DOHH2 (cell line): ENCODE measurements around the gene OR13C9.
"Not testable (repeated sequence)": the region's sequence is repeated elsewhere in the genome, so short reads cannot be mapped to it uniquely, and the experiment has no call there.

Source experiments
- H3F3A ChIP-seq: fragments of 200-600 bp; sonication (generic), shearing (Covaris generic); 2 replicates; pipeline ENCODE4 v1.6.0; 2016; ENCODE audit warnings: antibody characterized with exemption, mild to moderate bottlenecking; ENCODE audit not compliant: control insufficient read depth, insufficient read depth
- H3K27ac ChIP-seq: fragments of 200-600 bp; sonication (generic); 2 replicates; pipeline ENCODE4 v1.5.1; 2014; ENCODE audit warnings: low read depth, mild to moderate bottlenecking, low read length, moderate library complexity
- H3K27me3 ChIP-seq: fragments of 200-600 bp; sonication (generic); 2 replicates; pipeline ENCODE4 v1.6.1; 2014; ENCODE audit warnings: mild to moderate bottlenecking, low read length, mixed read lengths; ENCODE audit not compliant: control insufficient read depth
- H3K36me3 ChIP-seq: fragments of 200-600 bp; sonication (generic); 2 replicates; pipeline ENCODE4 v1.6.1; 2014; ENCODE audit warnings: mild to moderate bottlenecking, low read length, moderate library complexity, mixed read lengths; ENCODE audit not compliant: control insufficient read depth
- H3K4me1 ChIP-seq: fragments of 200-600 bp; sonication (generic); 2 replicates; pipeline ENCODE4 v1.6.1; 2014; ENCODE audit warnings: mild to moderate bottlenecking, low read length, mixed read lengths; ENCODE audit not compliant: control insufficient read depth
- H3K4me2 ChIP-seq: fragments of 200-600 bp; sonication (generic); 2 replicates; pipeline ENCODE4 v1.6.0; 2014; ENCODE audit warnings: mild to moderate bottlenecking, low read length, moderate library complexity
- H3K4me3 ChIP-seq: fragments of 200-600 bp; sonication (generic); 2 replicates; pipeline ENCODE4 v1.5.1; 2014; ENCODE audit warnings: mild to moderate bottlenecking, low read length, mixed read lengths
- H3K79me2 ChIP-seq: fragments of 200-600 bp; sonication (generic); 2 replicates; pipeline ENCODE4 v1.6.1; 2014; ENCODE audit warnings: mild to moderate bottlenecking, low read length, mixed read lengths; ENCODE audit not compliant: control insufficient read depth
- H3K9me2 ChIP-seq: fragments of 200-600 bp; sonication (generic); replicated peaks from 2 replicates; pipeline ENCODE4 v1.6.1; 2014; ENCODE audit warnings: mild to moderate bottlenecking, low read length, mixed read lengths; ENCODE audit not compliant: control insufficient read depth
- H3K9me3 ChIP-seq: fragments of 200-600 bp; sonication (generic); 2 replicates; pipeline ENCODE4 v1.6.1; 2014; ENCODE audit warnings: antibody characterized with exemption, low read length, mixed read lengths; ENCODE audit not compliant: control insufficient read depth, insufficient read depth
- H4K20me1 ChIP-seq: fragments of 200-600 bp; sonication (generic); 2 replicates; pipeline ENCODE4 v1.6.0; 2014; ENCODE audit warnings: low read depth, mild to moderate bottlenecking, antibody characterized with exemption, low read length, moderate library complexity; ENCODE audit not compliant: control insufficient read depth, insufficient read depth
- EZH2phosphoT487 ChIP-seq: fragments of 200-600 bp; sonication (generic); IDR thresholded peaks from 2 replicates; pipeline ENCODE4 v1.6.1; 2017; ENCODE audit warnings: borderline replicate concordance, mild to moderate bottlenecking, antibody characterized with exemption, low read length, moderate library complexity, mixed read lengths
- TF ChIP-seq, protein P1 (sequence below): fragments of 200-600 bp; sonication (generic); IDR thresholded peaks from one replicate; pipeline ENCODE4 v1.5.1; 2014; ENCODE audit warnings: antibody characterized with exemption, mild to moderate bottlenecking, low read depth, low read length; ENCODE audit not compliant: poor library complexity, severe bottlenecking

OR13C9 gene

DNA sequence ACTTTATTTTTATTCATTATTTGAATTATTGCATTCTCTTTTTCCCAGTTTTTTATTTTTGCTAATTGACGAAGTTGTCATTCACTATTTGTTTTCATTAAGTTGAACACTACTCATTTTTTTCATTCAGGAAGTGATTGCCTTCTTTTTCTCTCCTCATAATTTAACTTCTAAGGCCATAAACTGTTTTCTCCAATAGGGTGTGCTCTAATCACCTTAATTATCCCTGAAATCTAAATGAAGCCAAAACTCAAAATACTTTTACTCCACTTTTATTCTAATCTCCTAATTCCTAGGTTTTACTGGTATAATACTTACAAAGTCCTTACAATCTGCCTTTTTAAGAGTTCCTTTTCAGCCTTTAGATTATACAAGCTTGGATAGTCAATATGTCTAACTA is 9.7 kb downstream of the OR13C9 start:
- H3K4me3 ChIP-seq, result no peak overlapping the region
- no peaks in the 10 kb centered on the region for H3F3A ChIP-seq
- H3K27ac ChIP-seq, result no peak overlapping the region
- no peaks in the 10 kb centered on the region for H3K9me2 ChIP-seq
- no peaks in the 10 kb centered on the region for H3K79me2 ChIP-seq
- no peaks in the 10 kb centered on the region for H3K36me3 ChIP-seq
- H3K4me2 ChIP-seq, result no peak overlapping the region
- no peaks in the 10 kb centered on the region for H3K27me3 ChIP-seq
- no peaks in the 10 kb centered on the region for H3K4me1 ChIP-seq
- no peaks in the 10 kb centered on the region for H3K9me3 ChIP-seq
- H4K20me1 ChIP-seq, result no peaks in the 10 kb centered on the region
- TF ChIP-seq, protein P1, sequence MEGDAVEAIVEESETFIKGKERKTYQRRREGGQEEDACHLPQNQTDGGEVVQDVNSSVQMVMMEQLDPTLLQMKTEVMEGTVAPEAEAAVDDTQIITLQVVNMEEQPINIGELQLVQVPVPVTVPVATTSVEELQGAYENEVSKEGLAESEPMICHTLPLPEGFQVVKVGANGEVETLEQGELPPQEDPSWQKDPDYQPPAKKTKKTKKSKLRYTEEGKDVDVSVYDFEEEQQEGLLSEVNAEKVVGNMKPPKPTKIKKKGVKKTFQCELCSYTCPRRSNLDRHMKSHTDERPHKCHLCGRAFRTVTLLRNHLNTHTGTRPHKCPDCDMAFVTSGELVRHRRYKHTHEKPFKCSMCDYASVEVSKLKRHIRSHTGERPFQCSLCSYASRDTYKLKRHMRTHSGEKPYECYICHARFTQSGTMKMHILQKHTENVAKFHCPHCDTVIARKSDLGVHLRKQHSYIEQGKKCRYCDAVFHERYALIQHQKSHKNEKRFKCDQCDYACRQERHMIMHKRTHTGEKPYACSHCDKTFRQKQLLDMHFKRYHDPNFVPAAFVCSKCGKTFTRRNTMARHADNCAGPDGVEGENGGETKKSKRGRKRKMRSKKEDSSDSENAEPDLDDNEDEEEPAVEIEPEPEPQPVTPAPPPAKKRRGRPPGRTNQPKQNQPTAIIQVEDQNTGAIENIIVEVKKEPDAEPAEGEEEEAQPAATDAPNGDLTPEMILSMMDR, result peak; percentile 34
- no peak for TF ChIP-seq EZH2phosphoT487

DNA sequence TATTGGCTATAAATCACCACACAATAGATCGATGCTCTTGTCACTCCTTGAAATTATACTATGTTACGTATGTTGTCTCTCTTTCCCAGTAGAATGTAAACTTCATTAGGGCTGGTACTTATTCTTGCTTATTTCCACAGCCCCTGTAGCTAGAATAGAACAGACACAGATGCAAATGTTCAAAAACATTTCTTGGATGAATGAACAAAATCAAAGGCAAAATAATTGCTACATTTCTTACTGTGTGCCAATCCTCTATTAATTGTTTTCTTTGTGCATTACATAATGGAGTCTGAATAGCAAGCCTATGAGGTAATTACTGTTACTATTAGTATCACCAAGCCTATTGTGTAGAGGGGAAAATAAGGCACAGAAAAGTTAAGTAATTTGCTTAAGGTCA is 11.9 kb downstream of the OR13C9 start:
- H3K9me2 ChIP-seq, result no peaks in the 10 kb centered on the region
- no peak overlapping the region for H3K4me2 ChIP-seq
- H3K79me2 ChIP-seq, result no peaks in the 10 kb centered on the region
- no peaks in the 10 kb centered on the region for H4K20me1 ChIP-seq
- no peak overlapping the region for H3K27ac ChIP-seq
- H3F3A ChIP-seq, result no peaks in the 10 kb centered on the region
- no peak overlapping the region for H3K4me3 ChIP-seq
- no peak for TF ChIP-seq EZH2phosphoT487
- TF ChIP-seq, protein P1, result no peak
- H3K4me1 ChIP-seq, result no peaks in the 10 kb centered on the region
- no peaks in the 10 kb centered on the region for H3K36me3 ChIP-seq
- no peaks in the 10 kb centered on the region for H3K27me3 ChIP-seq
- H3K9me3 ChIP-seq, result no peaks in the 10 kb centered on the region

DNA sequence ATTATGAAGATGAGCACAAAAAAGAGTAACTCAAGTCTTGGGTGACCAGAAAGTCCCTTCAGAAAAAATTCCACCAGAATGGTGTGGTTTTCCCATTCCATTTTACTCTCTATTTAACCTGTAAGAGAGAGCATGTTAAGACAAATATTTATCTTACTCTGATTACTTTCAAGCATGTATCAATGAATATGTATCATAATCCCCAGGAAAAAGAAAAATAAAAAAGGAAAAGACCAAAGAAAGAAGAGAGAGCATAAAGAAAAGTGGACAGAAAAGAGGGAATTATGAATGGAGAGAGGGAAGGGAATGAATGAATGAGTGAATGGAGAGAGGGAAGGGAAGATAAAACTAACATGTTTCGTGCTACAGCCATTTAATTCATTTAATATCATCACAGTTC is 12.5 kb downstream of the OR13C9 start, which contains the start of gene OR13C2:
Gene OR13C2, minus strand, starts transcription at position 101 of the 400 bp plus-strand sequence. Its CDS starts 0 bp downstream, at position 101.
- not testable (repeated sequence) for H4K20me1 ChIP-seq, H3K27ac ChIP-seq, H3K79me2 ChIP-seq, H3F3A ChIP-seq, H3K27me3 ChIP-seq, H3K4me1 ChIP-seq, H3K36me3 ChIP-seq, H3K4me3 ChIP-seq, H3K4me2 ChIP-seq, H3K9me2 ChIP-seq, H3K9me3 ChIP-seq

DNA sequence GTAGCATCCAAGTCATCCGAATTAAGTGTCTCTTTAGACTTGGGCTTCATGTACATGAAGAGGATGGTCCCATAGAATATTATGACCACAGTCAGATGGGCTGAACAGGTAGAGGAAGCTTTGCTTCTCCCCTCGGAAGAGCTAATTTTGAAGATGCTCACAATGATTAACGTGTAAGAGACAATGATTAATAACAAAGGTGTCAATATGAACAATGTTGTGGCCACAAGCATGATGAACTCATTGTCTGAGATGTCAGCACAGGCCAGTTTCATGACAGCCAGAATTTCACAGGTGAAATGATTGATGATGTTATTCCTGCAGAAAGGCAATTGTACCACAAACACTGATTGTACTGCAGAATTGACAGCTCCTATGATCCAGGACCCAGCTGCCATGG is 13.2 kb downstream of the OR13C9 start:
- no peaks in the 10 kb centered on the region for H3F3A ChIP-seq
- H3K27me3 ChIP-seq, result no peaks in the 10 kb centered on the region
- no peak for TF ChIP-seq EZH2phosphoT487
- TF ChIP-seq, protein P1, result no peak
- H3K4me1 ChIP-seq, result no peaks in the 10 kb centered on the region
- H3K4me2 ChIP-seq, result no peak overlapping the region
- no peak overlapping the region for H3K27ac ChIP-seq
- H3K79me2 ChIP-seq, result no peaks in the 10 kb centered on the region
- no peaks in the 10 kb centered on the region for H3K36me3 ChIP-seq
- no peaks in the 10 kb centered on the region for H3K9me2 ChIP-seq
- no peaks in the 10 kb centered on the region for H4K20me1 ChIP-seq
- no peaks in the 10 kb centered on the region for H3K9me3 ChIP-seq
- no peak overlapping the region for H3K4me3 ChIP-seq

DNA sequence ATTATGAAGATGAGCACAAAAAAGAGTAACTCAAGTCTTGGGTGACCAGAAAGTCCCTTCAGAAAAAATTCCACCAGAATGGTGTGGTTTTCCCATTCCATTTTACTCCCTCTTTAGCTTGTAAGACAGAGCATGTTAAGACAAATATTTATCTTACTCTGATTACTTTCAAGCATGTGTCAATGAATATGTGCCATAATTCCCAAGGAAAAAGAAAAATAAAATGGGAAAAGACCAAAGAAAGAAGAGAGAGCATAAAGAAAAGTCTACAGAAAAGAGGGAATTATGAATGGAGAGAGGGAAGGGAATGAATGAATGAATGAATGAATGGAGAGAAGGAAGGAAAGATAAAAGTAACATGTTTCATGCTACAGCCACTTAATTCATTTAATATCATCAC is 18.7 kb downstream of the OR13C9 start, which contains the start of gene OR13C5:
Gene OR13C5, minus strand, starts transcription at position 101 of the 400 bp plus-strand sequence. Its CDS starts 0 bp downstream, at position 101.
- not testable (repeated sequence) for H3K9me3 ChIP-seq, H3F3A ChIP-seq, H3K79me2 ChIP-seq, H3K36me3 ChIP-seq, H3K4me1 ChIP-seq, H4K20me1 ChIP-seq, H3K4me3 ChIP-seq, H3K9me2 ChIP-seq, H3K27me3 ChIP-seq, H3K27ac ChIP-seq, H3K4me2 ChIP-seq

DNA sequence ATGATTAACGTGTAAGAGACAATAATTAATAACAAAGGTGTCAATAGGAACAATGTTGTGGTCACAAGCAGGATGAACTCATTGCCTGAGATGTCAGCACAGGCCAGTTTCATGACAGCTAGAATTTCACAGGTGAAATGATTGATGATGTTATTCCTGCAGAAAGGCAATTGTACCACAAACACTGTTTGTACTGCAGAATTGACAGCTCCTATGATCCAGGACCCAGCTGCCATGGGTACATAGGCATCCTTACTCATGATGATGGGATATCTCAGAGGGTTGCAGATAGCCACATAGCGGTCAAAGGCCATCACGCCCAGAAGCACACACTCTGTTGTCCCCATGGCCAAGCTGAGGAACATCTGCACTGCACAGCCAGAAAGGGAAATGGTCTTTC is 19.3 kb downstream of the OR13C9 start:
- not testable (repeated sequence) for H3F3A ChIP-seq, H3K4me1 ChIP-seq, H4K20me1 ChIP-seq, H3K79me2 ChIP-seq, H3K9me3 ChIP-seq, H3K4me2 ChIP-seq, H3K36me3 ChIP-seq, H3K9me2 ChIP-seq, H3K4me3 ChIP-seq, H3K27me3 ChIP-seq, H3K27ac ChIP-seq
